Panc1 (cell line): Measurements from ENCODE around the gene GPLD1. TPM values are rescaled to one million over a fixed set of nuclear protein-coding genes. Genes with fewer than 3 reads are reported as not detected.

Experiments
- ATAC-seq: fragments of 200-7000 bp; cut with Tn5 transposase; 2 replicates; pipeline ENCODE4 v1.9.1; 2020; ENCODE audit warnings: mild to moderate bottlenecking, moderate library complexity
- BruUV-seq: library from RNA; stranded (reverse); fragments of 400-500 nt; replicated peaks from 2 replicates; lab custom pipeline; 2021; lab: Mats Ljungman, UMichigan
- CTCF ChIA-PET: fragments of 300-600 bp; sonication (Branson Sonifier 250); formaldehyde crosslinking; loops from one replicate; lab custom pipeline; 2022; ENCODE audit warnings: antibody characterized with exemption; lab: Charles Lee
- POLR2A ChIA-PET: fragments of 300-600 bp; sonication (Branson Sonifier 250); formaldehyde crosslinking; loops from one replicate; lab custom pipeline; 2022; ENCODE audit warnings: antibody characterized with exemption; lab: Charles Lee
- DNase-seq: peaks from one replicate; pipeline ENCODE4 v3.0.0-alpha.2; 2010; ENCODE audit warnings: low read depth, low spot score
- H3K27ac ChIP-seq: 2 replicates; pipeline ENCODE4 v1.5.1; 2011; ENCODE audit warnings: mild to moderate bottlenecking, low read length, inconsistent platforms
- H3K27me3 ChIP-seq: fragments of 200-500 bp; sonication (Bioruptor generic); 2 replicates; pipeline ENCODE4 v1.6.0; 2014; ENCODE audit warnings: low read length, inconsistent platforms; ENCODE audit not compliant: control insufficient read depth, insufficient read depth
- H3K36me3 ChIP-seq: fragments of 200-500 bp; sonication (Bioruptor generic); 2 replicates; pipeline ENCODE4 v1.5.1; 2014; ENCODE audit warnings: inconsistent platforms, mild to moderate bottlenecking, low read length, moderate library complexity; ENCODE audit not compliant: control insufficient read depth, insufficient read depth
- H3K4me1 ChIP-seq: 2 replicates; pipeline ENCODE4 v1.5.1; 2011; ENCODE audit warnings: inconsistent platforms, mild to moderate bottlenecking, low read length, moderate library complexity; ENCODE audit not compliant: control insufficient read depth, insufficient read depth
- H3K4me3 ChIP-seq, 2 experiments: 2 replicates each; pipeline ENCODE4 v1.5.1; 2011 to 2012; ENCODE audit warnings: low read depth in 2 of 2, low read length in 2 of 2, mild to moderate bottlenecking in 2 of 2, inconsistent platforms in 1 of 2, moderate library complexity in 1 of 2
- H3K9me3 ChIP-seq: fragments of 200-500 bp; sonication (Bioruptor generic); 2 replicates; pipeline ENCODE4 v1.5.1; 2014; ENCODE audit warnings: low read depth, mild to moderate bottlenecking, inconsistent platforms, low read length, moderate library complexity; ENCODE audit not compliant: control insufficient read depth, insufficient read depth
- POLR2AphosphoS5 ChIP-seq: IDR thresholded peaks from 2 replicates; pipeline ENCODE4 v1.6.1; 2012; ENCODE audit warnings: mild to moderate bottlenecking, low read depth, low read length, moderate library complexity
- SIN3A ChIP-seq: IDR thresholded peaks from 2 replicates; pipeline ENCODE4 v1.6.1; 2012; ENCODE audit warnings: low read depth, mild to moderate bottlenecking, low read length, moderate library complexity, borderline replicate concordance; ENCODE audit not compliant: insufficient read depth
- TCF7L2 ChIP-seq: IDR thresholded peaks from 2 replicates; pipeline ENCODE4 v1.6.1; 2011; ENCODE audit warnings: mild to moderate bottlenecking, low read depth, low read length, inconsistent platforms
- in situ Hi-C: cut with HindIII; loops from 2 replicates; pipeline ENCODE4 v1.10.0; 2016; ENCODE audit warnings: low sequenced_read_pairs, low pct_unique_long_range_greater_than_20kb
- intact Hi-C: fragments of 100-400 bp; cut with micrococcal nuclease; formaldehyde crosslinking; loops from one replicate; pipeline ENCODE4 v1.10.0; 2022; ENCODE audit not compliant: unreplicated experiment
- total RNA-seq: library from RNA; stranded (reverse); gene quantifications from one replicate; pipeline ENCODE4 v1.2.1, GENCODE V29; 2021; ENCODE audit not compliant: unreplicated experiment
- TF ChIP-seq, protein P1 (sequence below), 2 experiments: IDR thresholded peaks; 2 replicates each; pipeline ENCODE4 v1.6.1; 2011 to 2012; ENCODE audit warnings: low read depth in 2 of 2, control low read depth in 1 of 2, low read length in 1 of 2, mild to moderate bottlenecking in 1 of 2, moderate library complexity in 1 of 2; ENCODE audit not compliant: insufficient read depth in 1 of 2
- TF ChIP-seq, protein P2 (sequence below): fragments of 450-650 bp; IDR thresholded peaks from 2 replicates; pipeline ENCODE4 v1.5.1; 2017; ENCODE audit warnings: mild to moderate bottlenecking

GPLD1 gene
- total RNA-seq, 1 experiment from 2014 or later: 0.98 TPM

DNA sequence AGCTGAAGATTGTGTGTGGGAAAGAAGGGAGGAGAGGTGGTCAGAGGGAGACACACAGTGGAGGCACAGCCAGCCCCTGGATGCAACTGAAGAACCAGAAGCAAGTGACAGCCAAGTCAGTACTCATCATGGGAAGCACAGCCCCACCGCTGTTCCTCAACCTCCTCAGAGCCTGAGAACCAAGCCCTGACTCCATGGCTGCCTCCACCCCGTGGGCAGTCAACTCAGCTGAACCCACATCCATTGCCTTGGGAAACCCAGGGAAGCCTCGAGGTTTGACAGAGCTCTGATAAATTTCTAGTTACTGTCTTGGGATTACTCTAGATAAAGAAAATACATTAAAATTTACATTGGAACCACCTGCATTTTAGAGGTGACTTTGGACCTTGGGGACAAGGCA, 35.0 kb upstream of the GPLD1 start:
- ATAC-seq (no peak), DNase-seq (no peak)
- Histone ChIP-seq H3K4me3 (no peak overlapping the region), H3K9me3 (no peaks in the 10 kb centered on the region), H3K4me1 (no peaks in the 10 kb centered on the region), H3K27me3 (no peaks in the 10 kb centered on the region), H3K27ac (no peak overlapping the region), H3K36me3 (no peaks in the 10 kb centered on the region)
- ChIA-PET CTCF (no interaction called here), POLR2A (no interaction called here)
- no TSS peak for BruUV-seq
- no peak for TF ChIP-seq TCF7L2
- no peak for TF ChIP-seq SIN3A
- TF ChIP-seq, protein P1, sequence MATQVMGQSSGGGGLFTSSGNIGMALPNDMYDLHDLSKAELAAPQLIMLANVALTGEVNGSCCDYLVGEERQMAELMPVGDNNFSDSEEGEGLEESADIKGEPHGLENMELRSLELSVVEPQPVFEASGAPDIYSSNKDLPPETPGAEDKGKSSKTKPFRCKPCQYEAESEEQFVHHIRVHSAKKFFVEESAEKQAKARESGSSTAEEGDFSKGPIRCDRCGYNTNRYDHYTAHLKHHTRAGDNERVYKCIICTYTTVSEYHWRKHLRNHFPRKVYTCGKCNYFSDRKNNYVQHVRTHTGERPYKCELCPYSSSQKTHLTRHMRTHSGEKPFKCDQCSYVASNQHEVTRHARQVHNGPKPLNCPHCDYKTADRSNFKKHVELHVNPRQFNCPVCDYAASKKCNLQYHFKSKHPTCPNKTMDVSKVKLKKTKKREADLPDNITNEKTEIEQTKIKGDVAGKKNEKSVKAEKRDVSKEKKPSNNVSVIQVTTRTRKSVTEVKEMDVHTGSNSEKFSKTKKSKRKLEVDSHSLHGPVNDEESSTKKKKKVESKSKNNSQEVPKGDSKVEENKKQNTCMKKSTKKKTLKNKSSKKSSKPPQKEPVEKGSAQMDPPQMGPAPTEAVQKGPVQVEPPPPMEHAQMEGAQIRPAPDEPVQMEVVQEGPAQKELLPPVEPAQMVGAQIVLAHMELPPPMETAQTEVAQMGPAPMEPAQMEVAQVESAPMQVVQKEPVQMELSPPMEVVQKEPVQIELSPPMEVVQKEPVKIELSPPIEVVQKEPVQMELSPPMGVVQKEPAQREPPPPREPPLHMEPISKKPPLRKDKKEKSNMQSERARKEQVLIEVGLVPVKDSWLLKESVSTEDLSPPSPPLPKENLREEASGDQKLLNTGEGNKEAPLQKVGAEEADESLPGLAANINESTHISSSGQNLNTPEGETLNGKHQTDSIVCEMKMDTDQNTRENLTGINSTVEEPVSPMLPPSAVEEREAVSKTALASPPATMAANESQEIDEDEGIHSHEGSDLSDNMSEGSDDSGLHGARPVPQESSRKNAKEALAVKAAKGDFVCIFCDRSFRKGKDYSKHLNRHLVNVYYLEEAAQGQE (IDR thresholded peaks at IDR 0.05; ENCODE audit: insufficient read depth in 1 of 2, low read depth in 2 of 2, low read length in 1 of 2): no peak
- no peak for TF ChIP-seq POLR2AphosphoS5
- TF ChIP-seq, protein P2, sequence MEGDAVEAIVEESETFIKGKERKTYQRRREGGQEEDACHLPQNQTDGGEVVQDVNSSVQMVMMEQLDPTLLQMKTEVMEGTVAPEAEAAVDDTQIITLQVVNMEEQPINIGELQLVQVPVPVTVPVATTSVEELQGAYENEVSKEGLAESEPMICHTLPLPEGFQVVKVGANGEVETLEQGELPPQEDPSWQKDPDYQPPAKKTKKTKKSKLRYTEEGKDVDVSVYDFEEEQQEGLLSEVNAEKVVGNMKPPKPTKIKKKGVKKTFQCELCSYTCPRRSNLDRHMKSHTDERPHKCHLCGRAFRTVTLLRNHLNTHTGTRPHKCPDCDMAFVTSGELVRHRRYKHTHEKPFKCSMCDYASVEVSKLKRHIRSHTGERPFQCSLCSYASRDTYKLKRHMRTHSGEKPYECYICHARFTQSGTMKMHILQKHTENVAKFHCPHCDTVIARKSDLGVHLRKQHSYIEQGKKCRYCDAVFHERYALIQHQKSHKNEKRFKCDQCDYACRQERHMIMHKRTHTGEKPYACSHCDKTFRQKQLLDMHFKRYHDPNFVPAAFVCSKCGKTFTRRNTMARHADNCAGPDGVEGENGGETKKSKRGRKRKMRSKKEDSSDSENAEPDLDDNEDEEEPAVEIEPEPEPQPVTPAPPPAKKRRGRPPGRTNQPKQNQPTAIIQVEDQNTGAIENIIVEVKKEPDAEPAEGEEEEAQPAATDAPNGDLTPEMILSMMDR: no peak
- intact Hi-C loops: loop anchor here (2.0 to 10.0 kb wide), 4 partner anchors 53 to 240 kb away; no protein-coding TSS in a partner anchor
- in situ Hi-C loops: no loop called here

DNA sequence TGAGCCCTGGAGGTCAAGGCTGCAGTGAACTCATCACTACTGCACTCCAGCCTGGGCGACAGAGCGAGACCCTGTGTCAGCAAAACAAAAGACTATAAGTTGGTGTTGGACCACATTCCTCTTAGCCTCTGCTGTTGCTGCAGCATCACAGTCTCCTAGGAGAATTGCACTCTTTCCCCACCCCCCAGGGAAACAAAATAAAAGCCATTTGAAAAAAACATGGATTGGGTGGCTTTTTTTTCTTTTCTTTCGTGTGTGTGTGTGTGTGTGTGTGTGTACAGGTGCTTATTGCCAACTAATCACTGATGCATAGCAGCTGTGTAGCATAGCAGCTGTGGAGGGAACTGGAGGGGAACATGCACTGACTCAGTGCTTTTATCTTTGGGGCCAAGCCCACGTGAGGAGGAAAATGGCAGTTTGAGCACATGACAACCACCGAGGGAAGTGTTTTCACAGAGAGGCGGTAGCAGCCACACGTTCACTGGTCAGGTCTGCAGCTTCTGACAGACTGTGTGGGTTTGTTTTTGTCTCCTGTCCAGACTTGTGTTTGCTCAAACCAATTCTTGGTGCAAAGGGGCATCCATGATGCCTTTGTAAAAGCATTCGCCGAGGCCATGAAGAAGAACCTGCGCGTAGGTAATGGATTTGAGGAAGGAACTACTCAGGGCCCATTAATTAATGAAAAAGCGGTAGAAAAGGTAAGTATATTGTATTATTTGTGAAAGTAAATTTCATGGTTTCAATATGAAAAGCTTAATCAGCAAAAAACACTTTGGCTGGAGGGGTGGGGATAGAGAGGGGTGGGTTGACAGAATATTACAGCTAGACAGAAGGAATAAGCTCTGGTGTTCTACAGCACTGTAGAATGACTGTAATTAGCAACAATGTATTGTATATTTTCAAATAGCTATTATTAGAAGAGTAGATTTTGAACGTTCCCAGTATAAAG, 33.1 kb upstream of the GPLD1 start:
- BruUV-seq: no TSS peak
- Histone ChIP-seq H3K27me3 (no peaks in the 10 kb centered on the region), H3K4me3 (no peak overlapping the region), H3K4me1 (no peaks in the 10 kb centered on the region), H3K9me3 (no peaks in the 10 kb centered on the region), H3K36me3 (no peaks in the 10 kb centered on the region), H3K27ac (no peak overlapping the region)
- no peak for DNase-seq
- in situ Hi-C loops (no loop called here), intact Hi-C loops (loop anchor here (5.0 to 10.0 kb wide), 3 partner anchors 55 to 242 kb away; no protein-coding TSS in a partner anchor)
- ChIA-PET POLR2A (no interaction called here), CTCF (interaction anchor here (0.6 to 0.7 kb wide), 2 partner anchors 181 to 237 kb away, joined by 4 to 5 read pairs; no protein-coding TSS in a partner anchor)
- ATAC-seq: no peak
- TF ChIP-seq, protein P1 (IDR thresholded peaks at IDR 0.05; ENCODE audit: insufficient read depth in 1 of 2, low read depth in 2 of 2, low read length in 1 of 2): no peak
- no peak for TF ChIP-seq TCF7L2
